HEK293 (cell line): Measurements from ENCODE around the gene PRPF38B.

ENCODE experiments used
- CTCF ChIA-PET: fragments of 350-600 bp; formaldehyde crosslinking; extraction: SDS; loops from one replicate; lab custom pipeline; 2021; ENCODE audit warnings: antibody characterized with exemption; lab: Yijun Ruan, JAX
- POLR2A ChIA-PET: fragments of 300-600 bp; formaldehyde crosslinking; extraction: SDS; loops from one replicate; lab custom pipeline; 2020; ENCODE audit warnings: antibody characterized with exemption, inconsistent platforms; lab: Yijun Ruan, JAX
- H3K27ac ChIP-seq: fragments of 200-500 bp; sonication (Bioruptor generic); 2 replicates; pipeline ENCODE4 v1.5.1; 2014; ENCODE audit warnings: low read depth, low read length, control low read depth, inconsistent platforms; ENCODE audit errors: extremely low read depth
- H3K36me3 ChIP-seq, 2 experiments: fragments of 200-500 bp in 1 of 2; sonication (Bioruptor generic) in 1 of 2; 1 replicate in 1 of 2; 2 replicates in 1 of 2; pipeline ENCODE4 v1.5.1; 2014 to 2017; ENCODE audit warnings: inconsistent platforms in 2 of 2, low read length in 2 of 2; ENCODE audit not compliant: control insufficient read depth in 2 of 2, insufficient read depth in 1 of 2
- H3K4me1 ChIP-seq: fragments of 200-500 bp; sonication (Bioruptor generic); 2 replicates; pipeline ENCODE4 v1.5.1; 2014; ENCODE audit warnings: mild to moderate bottlenecking, low read length, inconsistent platforms; ENCODE audit not compliant: control insufficient read depth, insufficient read depth
- H3K4me3 ChIP-seq: 2 replicates; pipeline ENCODE4 v1.5.1; 2011; ENCODE audit warnings: low read depth, mild to moderate bottlenecking, control low read depth, low read length, moderate library complexity
- H3K9me3 ChIP-seq: fragments of 200-500 bp; sonication (Bioruptor generic); 2 replicates; pipeline ENCODE4 v1.5.1; 2014; ENCODE audit warnings: low read depth, low read length, inconsistent platforms; ENCODE audit not compliant: control insufficient read depth, insufficient read depth
- GFI1B ChIP-seq: fragments of 450-650 bp; formaldehyde crosslinking; IDR thresholded peaks from 2 replicates; pipeline ENCODE4 v1.5.1; 2016; ENCODE audit warnings: missing biosample characterization, missing genetic modification characterization
- HIC1 ChIP-seq: fragments of 450-650 bp; formaldehyde crosslinking; IDR thresholded peaks from 2 replicates; pipeline ENCODE4 v1.5.1; 2016; ENCODE audit warnings: missing biosample characterization, missing genetic modification characterization
- HOXC10 ChIP-seq: sonication (generic); formaldehyde crosslinking; IDR thresholded peaks from 2 replicates; pipeline ENCODE4 v1.8.1; 2023; ENCODE audit warnings: mild to moderate bottlenecking, missing genetic modification reagents
- KLF17 ChIP-seq: fragments of 450-650 bp; formaldehyde crosslinking; IDR thresholded peaks from 2 replicates; pipeline ENCODE4 v1.5.1; 2016; ENCODE audit warnings: missing biosample characterization, missing genetic modification characterization
- KLF8 ChIP-seq: fragments of 450-650 bp; formaldehyde crosslinking; IDR thresholded peaks from 2 replicates; pipeline ENCODE4 v1.5.1; 2016; ENCODE audit warnings: missing biosample characterization, missing genetic modification characterization
- MEIS1 ChIP-seq: sonication (generic); formaldehyde crosslinking; IDR thresholded peaks from 2 replicates; pipeline ENCODE4 v1.8.1; 2022; ENCODE audit warnings: missing genetic modification reagents, mild to moderate bottlenecking, borderline replicate concordance
- ZBTB11 ChIP-seq: fragments of 450-650 bp; formaldehyde crosslinking; conservative IDR thresholded peaks from 2 replicates; pipeline ENCODE4 v1.5.1; 2016; ENCODE audit warnings: low read depth, missing biosample characterization, missing genetic modification characterization
- ZNF133 ChIP-seq: fragments of 450-650 bp; formaldehyde crosslinking; IDR thresholded peaks from 2 replicates; pipeline ENCODE4 v1.5.1; 2016; ENCODE audit warnings: missing biosample characterization, missing genetic modification characterization
- ZNF184 ChIP-seq: fragments of 450-650 bp; IDR thresholded peaks from 2 replicates; pipeline ENCODE4 v1.5.1; 2018; ENCODE audit warnings: missing biosample characterization, mild to moderate bottlenecking, missing genetic modification characterization
- ZNF324 ChIP-seq: fragments of 450-650 bp; formaldehyde crosslinking; IDR thresholded peaks from 2 replicates; pipeline ENCODE4 v1.5.1; 2016; ENCODE audit warnings: missing biosample characterization, missing genetic modification characterization
- ZNF426 ChIP-seq: fragments of 450-650 bp; formaldehyde crosslinking; IDR thresholded peaks from 2 replicates; pipeline ENCODE4 v1.5.1; 2017; ENCODE audit warnings: missing biosample characterization, missing genetic modification characterization, mild to moderate bottlenecking, inconsistent platforms, moderate library complexity
- ZNF433 ChIP-seq: fragments of 450-650 bp; formaldehyde crosslinking; IDR thresholded peaks from 2 replicates; pipeline ENCODE4 v1.5.1; 2016; ENCODE audit warnings: missing biosample characterization, missing genetic modification characterization, low read depth
- ZNF600 ChIP-seq: fragments of 450-650 bp; formaldehyde crosslinking; IDR thresholded peaks from 2 replicates; pipeline ENCODE4 v1.5.1; 2016; ENCODE audit warnings: missing biosample characterization, missing genetic modification characterization
- ZNF660 ChIP-seq: fragments of 450-650 bp; IDR thresholded peaks from 2 replicates; pipeline ENCODE4 v1.5.1; 2018; ENCODE audit warnings: missing biosample characterization, mild to moderate bottlenecking, missing genetic modification characterization

PRPF38B gene

GRCh38 chr1:108692724-108693655 is 880 bp downstream of the PRPF38B start (continued):
- no peak for TF ChIP-seq ZBTB11 (tag by site-specific recombination)
- 0 out of 2 replicates have a peak, but pooled peaks have one; percentile 12 for TF ChIP-seq KLF17
- 0 out of 2 replicates have a peak, but pooled peaks have one; percentile 4 for TF ChIP-seq GFI1B (tag by site-specific recombination)

DNA sequence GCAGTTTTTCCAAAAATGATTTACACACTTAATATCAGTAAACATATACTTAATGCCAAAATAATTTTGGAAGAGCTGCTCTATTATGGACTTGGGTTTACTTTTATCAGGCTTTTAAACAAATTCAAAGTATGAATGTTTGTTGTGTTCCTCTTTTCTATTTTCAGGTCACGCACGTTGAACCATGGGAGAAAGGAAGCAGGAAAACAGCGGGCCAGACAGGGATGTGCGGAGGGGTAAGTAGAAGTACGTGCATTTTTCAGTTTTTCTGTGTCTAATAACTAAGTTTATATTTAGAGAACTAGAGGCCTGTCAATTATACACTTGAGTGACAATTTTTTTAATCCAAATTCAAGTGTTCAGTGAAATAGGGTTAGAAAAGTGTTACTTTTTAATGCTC is 3.4 kb downstream of the PRPF38B start:
- Histone ChIP-seq H3K4me1 (0 out of 2 replicates have a peak, but pooled peaks cover 3% of the 10 kb centered on the region), H3K27ac (no peak overlapping the region), H3K9me3 (no peaks in the 10 kb centered on the region), H3K4me3 (no peak overlapping the region), H3K36me3 (peaks cover 47 to 66% of the 10 kb centered on the region in 2 experiments)
- POLR2A ChIA-PET, result no interaction called here
- TF ChIP-seq ZNF133 (tag by site-specific recombination), result no peak
- TF ChIP-seq ZNF324 (tag by site-specific recombination), result no peak
- TF ChIP-seq MEIS1, result no peak
- TF ChIP-seq ZNF184 (tag by site-specific recombination), result no peak
- no peak for TF ChIP-seq HOXC10 (CRISPR knock-in tag)
- TF ChIP-seq ZNF660 (tag by site-specific recombination), result no peak
- TF ChIP-seq KLF8 (tag by site-specific recombination), result no peak
- TF ChIP-seq ZNF600 (tag by site-specific recombination), result no peak
- TF ChIP-seq HIC1 (tag by site-specific recombination), result no peak
- TF ChIP-seq ZNF433, result no peak
- TF ChIP-seq ZNF426, result no peak
- CTCF ChIA-PET, result interaction anchor here (0.7 to 0.9 kb wide), 3 partner anchors 14 to 229 kb away, joined by 3 to 4 read pairs (median 3); no protein-coding TSS in a partner anchor
